NCI-H82 treated with DMSO at 0.1 percent for 48 hours (cell line): ENCODE measurements around the gene CREG1.

Source experiments
- DNase-seq: peaks from one replicate; lab custom pipeline; 2025; ENCODE audit not compliant: unreplicated experiment; lab: John Stamatoyannopoulos, UW

The CREG1 gene

GRCh38 chr1:167532964-167533824 lies 20.4 kb downstream of the CREG1 start:
- no peak for DNase-seq

GRCh38 chr1:167532375-167532774 lies 21.2 kb downstream of the CREG1 start:
- DNase-seq, result no peak

GRCh38 chr1:167529829-167530474 lies 23.6 kb downstream of the CREG1 start:
- peak; percentile 40 for DNase-seq

GRCh38 chr1:167528057-167528728 lies 25.4 kb downstream of the CREG1 start:
- DNase-seq, result no peak

GRCh38 chr1:167526667-167527383 lies 26.7 kb downstream of the CREG1 start:
- no peak for DNase-seq

- no peak for DNase-seq
Measured at GRCh38 chr1:167524651-167525050, 28.9 kb downstream of the CREG1 start.

- DNase-seq, result no peak
Measured at GRCh38 chr1:167522246-167522645, 31.3 kb downstream of the CREG1 start.

GRCh38 chr1:167520711-167521206 lies 32.8 kb downstream of the CREG1 start:
- no peak for DNase-seq

- DNase-seq, result no peak
Measured at GRCh38 chr1:167518331-167518700, 35.2 kb downstream of the CREG1 start, which contains the start of gene CD247. TSS of gene CD247 (minus strand) at chr1:167518529. CDS start at chr1:167518465, 64 bp downstream.

- DNase-seq, result no peak
Measured at GRCh38 chr1:167517535-167518330, 35.8 kb downstream of the CREG1 start.

- no peak for DNase-seq
Measured at GRCh38 chr1:167516404-167517388, 36.9 kb downstream of the CREG1 start.

GRCh38 chr1:167515893-167516321 lies 37.7 kb downstream of the CREG1 start:
- DNase-seq, result no peak

GRCh38 chr1:167515461-167515860 lies 38.1 kb downstream of the CREG1 start:
- DNase-seq, result no peak

- no peak for DNase-seq
Measured at GRCh38 chr1:167514288-167514687, 39.3 kb downstream of the CREG1 start.

GRCh38 chr1:167512046-167512654 lies 41.4 kb downstream of the CREG1 start:
- no peak for DNase-seq

GRCh38 chr1:167511374-167511986 lies 42.1 kb downstream of the CREG1 start:
- no peak for DNase-seq

GRCh38 chr1:167510881-167511280 lies 42.7 kb downstream of the CREG1 start:
- no peak for DNase-seq

GRCh38 chr1:167510244-167510643 lies 43.3 kb downstream of the CREG1 start:
- DNase-seq, result no peak
